Activated T-cell treated with anti-CD3 and anti-CD28 coated beads, Interleukin-2, amount 50 U/mL, for 24 hours (primary cell): ENCODE measurements around the gene KLRF1.

Source experiments
- DNase-seq: peaks from one replicate; pipeline ENCODE4 v3.0.0-alpha.2; 2020
- H3K27ac Mint-ChIP-seq: 2 replicates; pipeline ENCODE4 v1.8.0; 2020; ENCODE audit warnings: mild to moderate bottlenecking, mixed read lengths
- H3K27me3 Mint-ChIP-seq: 2 replicates; pipeline ENCODE4 v1.8.0; 2020; ENCODE audit warnings: mixed read lengths
- H3K36me3 Mint-ChIP-seq: 2 replicates; pipeline ENCODE4 v1.8.0; 2020; ENCODE audit warnings: low read depth, mixed read lengths
- H3K4me1 Mint-ChIP-seq: 2 replicates; pipeline ENCODE4 v1.8.0; 2020; ENCODE audit warnings: low read depth, mixed read lengths
- H3K4me3 Mint-ChIP-seq: 2 replicates; pipeline ENCODE4 v1.8.0; 2020; ENCODE audit warnings: mild to moderate bottlenecking, moderate library complexity, mixed read lengths
- H3K9me3 Mint-ChIP-seq: 2 replicates; pipeline ENCODE4 v1.8.0; 2020; ENCODE audit warnings: mixed read lengths

Gene KLRF1, protein sequence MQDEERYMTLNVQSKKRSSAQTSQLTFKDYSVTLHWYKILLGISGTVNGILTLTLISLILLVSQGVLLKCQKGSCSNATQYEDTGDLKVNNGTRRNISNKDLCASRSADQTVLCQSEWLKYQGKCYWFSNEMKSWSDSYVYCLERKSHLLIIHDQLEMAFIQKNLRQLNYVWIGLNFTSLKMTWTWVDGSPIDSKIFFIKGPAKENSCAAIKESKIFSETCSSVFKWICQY

DNA sequence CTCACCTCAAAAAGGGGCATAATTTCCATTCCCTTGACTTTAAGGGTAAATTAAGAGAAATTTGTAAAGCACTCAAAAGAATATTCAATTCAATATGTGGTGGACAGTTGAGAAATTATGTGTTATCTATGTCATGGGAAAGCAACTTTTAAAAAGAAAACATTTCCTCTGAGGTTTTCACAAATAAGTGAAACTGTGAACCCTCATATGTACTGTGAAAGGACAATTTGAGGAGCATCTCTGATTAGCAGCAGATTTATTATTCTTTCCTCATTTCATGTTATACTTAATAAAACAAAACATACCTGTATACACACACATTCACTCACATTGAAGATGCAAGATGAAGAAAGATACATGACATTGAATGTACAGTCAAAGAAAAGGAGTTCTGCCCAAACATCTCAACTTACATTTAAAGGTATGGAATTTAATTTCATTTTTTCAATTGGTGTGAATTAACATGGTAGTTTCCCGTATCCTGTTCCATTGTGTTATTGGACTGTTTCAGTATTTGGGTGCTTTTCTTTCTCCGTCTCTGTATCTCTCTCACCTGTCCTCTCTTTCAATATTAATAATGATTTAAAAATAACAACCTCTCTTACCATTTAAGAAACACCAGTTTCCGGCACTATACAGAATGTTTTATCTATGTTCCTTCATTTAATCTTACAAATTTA, at the start of gene KLRF1:
Gene KLRF1 (plus strand): TSS at position 273 of the 680 bp plus-strand sequence. CDS start 64 bp downstream, at position 337.
- no peak for DNase-seq
- H3K27ac Mint-ChIP-seq, result no peak within 1 kb of the TSS
- H3K36me3 Mint-ChIP-seq, result no peaks in the 10 kb centered on the region
- H3K4me1 Mint-ChIP-seq, result no peaks in the 10 kb centered on the region
- H3K4me3 Mint-ChIP-seq, result no peak within 1 kb of the TSS
- H3K27me3 Mint-ChIP-seq, result peaks cover 4% of the 10 kb centered on the region
- no peaks in the 10 kb centered on the region for H3K9me3 Mint-ChIP-seq

DNA sequence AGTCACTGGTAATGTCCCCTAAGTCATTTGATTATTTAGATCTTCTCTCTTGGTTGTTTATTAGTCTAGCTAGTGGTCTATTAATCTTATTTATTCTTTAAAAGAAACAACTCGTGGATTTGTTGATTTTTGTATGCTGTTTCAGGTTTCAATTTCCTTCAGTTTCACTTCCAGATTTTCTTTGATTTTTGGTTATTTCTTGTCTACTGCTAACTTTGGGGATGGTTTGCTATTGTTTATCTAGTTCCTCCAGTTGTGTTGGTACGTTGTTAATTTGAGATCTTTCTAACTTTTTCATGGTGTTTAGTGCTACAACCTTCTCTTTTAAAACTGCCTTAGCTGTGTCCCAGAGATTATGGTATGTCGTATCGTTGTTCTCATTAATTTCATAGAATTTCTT, 48.1 kb upstream of the KLRF1 start:
- no peak overlapping the region for H3K4me3 Mint-ChIP-seq
- no peaks in the 10 kb centered on the region for H3K36me3 Mint-ChIP-seq
- H3K9me3 Mint-ChIP-seq, result peaks cover 3% of the 10 kb centered on the region
- no peak overlapping the region for H3K27ac Mint-ChIP-seq
- H3K4me1 Mint-ChIP-seq, result peaks cover 82% of the 10 kb centered on the region
- DNase-seq, result no peak
- no peaks in the 10 kb centered on the region for H3K27me3 Mint-ChIP-seq

DNA sequence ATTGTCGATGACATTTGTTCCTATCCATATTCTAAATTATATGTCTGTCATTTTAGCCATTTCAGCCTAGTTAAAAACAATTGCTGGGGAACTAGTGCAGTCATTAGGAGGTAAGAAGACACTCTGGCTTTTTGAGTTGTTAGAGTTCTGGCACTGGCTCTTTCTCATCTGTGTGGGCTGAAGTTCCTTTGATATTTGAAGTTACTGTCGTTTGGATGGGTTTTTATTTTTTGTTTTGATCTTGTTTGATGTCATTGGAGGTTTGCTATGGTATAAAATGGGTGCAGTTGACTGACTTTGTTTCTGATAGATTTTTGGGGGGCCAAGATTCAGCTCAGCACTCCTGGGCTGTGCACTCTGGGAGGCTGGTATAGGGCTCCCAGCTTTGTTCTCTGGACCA, 45.9 kb upstream of the KLRF1 start:
- H3K4me3 Mint-ChIP-seq, result no peak overlapping the region

DNA sequence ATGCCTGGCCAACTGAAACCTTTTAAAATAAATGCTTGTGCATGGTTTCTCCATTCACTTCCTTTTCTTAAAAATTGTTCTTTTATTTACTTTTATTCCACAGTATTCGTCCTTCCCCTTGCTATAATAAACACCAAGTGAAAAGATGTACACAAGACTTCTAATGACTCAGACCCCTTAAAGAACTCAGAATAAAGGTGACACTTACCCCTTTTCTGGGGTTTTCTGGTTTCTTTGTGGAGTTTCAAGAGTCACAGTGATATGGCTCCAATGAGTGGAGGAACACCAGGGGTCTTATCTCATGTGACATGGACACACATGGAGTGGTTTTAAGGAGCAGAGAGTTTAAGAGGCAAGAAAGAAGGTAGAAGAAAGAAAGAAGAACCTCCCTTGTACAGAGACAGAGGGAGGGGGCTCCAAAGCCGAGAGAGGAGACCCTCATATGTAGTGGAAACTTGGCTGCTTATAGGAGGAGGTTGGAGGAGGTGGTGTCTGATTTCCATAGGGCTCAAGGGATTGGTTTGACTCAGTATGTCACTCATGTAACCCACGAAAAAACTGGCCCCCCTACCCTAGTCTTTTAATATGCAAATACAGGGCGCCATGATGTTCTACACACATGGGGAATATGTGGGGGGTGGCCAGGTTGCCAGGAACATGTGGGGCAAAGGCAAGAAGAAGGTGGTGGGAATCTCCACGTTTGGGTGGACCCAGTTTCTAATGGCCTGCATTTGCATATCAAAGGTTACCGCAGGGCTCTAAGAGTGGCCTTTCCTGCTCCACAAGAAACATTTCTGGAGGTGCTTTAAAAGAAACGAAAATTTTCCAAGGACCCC, 44.5 kb upstream of the KLRF1 start:
- DNase-seq, result no peak
- Mint-ChIP-seq H3K27me3 (no peaks in the 10 kb centered on the region), H3K27ac (peak overlapping the region; percentile 57), H3K4me3 (no peak overlapping the region), H3K36me3 (no peaks in the 10 kb centered on the region), H3K4me1 (peaks cover 68% of the 10 kb centered on the region), H3K9me3 (peaks cover 3% of the 10 kb centered on the region)

More for the DNA sequence above, 45.9 kb upstream of the KLRF1 start:
- peaks cover 3% of the 10 kb centered on the region for H3K9me3 Mint-ChIP-seq
- no peak for DNase-seq
- peaks cover 69% of the 10 kb centered on the region for H3K4me1 Mint-ChIP-seq
- H3K27me3 Mint-ChIP-seq, result no peaks in the 10 kb centered on the region
- no peaks in the 10 kb centered on the region for H3K36me3 Mint-ChIP-seq
- H3K27ac Mint-ChIP-seq, result peak overlapping the region; percentile 9

DNA sequence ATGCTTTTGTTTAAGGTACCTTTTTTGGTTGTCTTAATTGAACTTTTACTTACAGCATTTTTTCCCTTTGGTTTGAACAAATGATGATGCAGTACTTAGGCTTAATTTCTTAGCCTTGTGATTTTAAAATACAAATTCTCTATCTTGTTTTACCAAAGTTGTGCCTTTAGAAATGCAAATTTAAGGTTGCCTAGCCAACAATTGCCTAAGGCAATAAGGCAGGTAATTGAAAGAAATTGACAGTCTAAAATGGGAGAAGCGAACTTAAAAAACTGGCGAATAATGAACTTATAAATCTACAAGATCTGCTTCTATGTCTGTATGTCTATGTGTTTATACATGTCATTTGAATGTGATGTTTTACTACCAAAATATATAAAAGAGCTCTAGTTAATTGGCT, 43.0 kb upstream of the KLRF1 start:
- H3K9me3 Mint-ChIP-seq, result peaks cover 4% of the 10 kb centered on the region
- no peak overlapping the region for H3K4me3 Mint-ChIP-seq
- H3K36me3 Mint-ChIP-seq, result no peaks in the 10 kb centered on the region
- H3K4me1 Mint-ChIP-seq, result peaks cover 63% of the 10 kb centered on the region
- H3K27me3 Mint-ChIP-seq, result no peaks in the 10 kb centered on the region
- no peak for DNase-seq
- H3K27ac Mint-ChIP-seq, result no peak overlapping the region

DNA sequence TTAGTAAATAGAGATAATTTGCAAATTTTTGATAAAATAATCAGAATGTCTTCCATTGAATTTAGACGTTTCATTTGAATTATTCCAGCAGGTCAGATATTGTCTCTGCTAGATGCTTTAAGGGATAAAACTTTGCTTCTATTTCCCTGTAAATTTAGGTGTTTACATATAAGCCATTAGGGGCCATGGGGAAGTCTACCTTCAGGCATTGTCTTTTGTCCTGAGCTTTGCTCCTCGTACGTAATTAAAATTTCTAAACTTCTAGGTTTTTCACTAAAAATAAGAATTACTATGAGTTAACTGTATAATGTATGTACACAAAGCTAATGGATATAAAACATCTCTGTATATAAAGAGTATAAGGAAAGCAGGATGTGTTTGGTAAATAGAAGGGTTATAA, 42.5 kb upstream of the KLRF1 start:
- Mint-ChIP-seq H3K27ac (no peak overlapping the region), H3K36me3 (no peaks in the 10 kb centered on the region), H3K9me3 (peaks cover 9% of the 10 kb centered on the region), H3K27me3 (no peaks in the 10 kb centered on the region), H3K4me3 (no peak overlapping the region), H3K4me1 (peaks cover 61% of the 10 kb centered on the region)
- no peak for DNase-seq

DNA sequence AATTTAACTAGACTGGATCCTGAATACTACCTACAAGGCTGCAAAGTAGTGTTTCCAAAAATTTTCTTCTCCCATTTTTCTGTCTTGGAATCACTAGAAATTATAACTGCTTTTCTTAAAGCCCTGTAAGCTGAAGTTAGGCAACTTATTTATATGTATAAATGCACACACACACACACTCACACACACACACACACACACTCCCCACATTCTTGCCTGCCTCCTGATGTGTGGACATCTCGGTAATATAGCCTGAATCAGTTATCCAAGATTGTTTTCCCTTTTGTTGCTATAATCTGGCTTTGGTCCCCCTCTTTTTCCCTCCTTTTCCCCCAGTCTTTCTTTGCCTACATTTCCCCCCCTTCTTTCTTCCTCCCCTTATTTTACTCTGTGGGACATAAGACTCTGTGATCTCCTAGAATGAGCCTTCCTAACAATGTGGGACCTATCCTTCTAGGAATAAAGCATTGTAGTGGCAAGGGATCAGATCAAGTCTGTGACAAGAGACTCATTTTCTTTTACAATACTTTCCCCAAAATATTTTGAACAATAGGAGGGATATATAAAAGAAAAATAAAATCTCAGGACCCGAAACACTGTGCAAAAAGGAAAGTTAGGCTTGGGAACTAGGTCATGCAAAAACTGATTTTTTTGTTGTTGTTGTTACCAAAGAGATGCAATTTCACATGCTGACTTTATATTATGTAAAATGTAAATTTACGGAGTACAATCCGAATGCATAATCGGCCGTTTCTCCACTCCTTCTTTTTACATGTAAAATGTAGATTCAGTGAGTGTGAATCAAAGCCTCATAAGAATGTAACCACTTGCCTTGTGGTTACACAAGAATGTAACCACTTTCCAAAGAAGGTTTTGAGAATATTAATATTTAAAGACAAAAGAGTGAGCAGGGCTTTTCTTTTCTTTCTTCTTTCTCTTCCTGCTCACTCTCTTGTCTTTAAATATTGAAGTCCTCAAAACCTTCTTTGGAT, 40.3 kb upstream of the KLRF1 start:
- DNase-seq, result no peak
- Mint-ChIP-seq H3K4me1 (peaks cover 59% of the 10 kb centered on the region), H3K9me3 (peaks cover 13% of the 10 kb centered on the region), H3K36me3 (no peaks in the 10 kb centered on the region), H3K27me3 (no peaks in the 10 kb centered on the region), H3K4me3 (peak overlapping the region; percentile 40), H3K27ac (no peak overlapping the region)

DNA sequence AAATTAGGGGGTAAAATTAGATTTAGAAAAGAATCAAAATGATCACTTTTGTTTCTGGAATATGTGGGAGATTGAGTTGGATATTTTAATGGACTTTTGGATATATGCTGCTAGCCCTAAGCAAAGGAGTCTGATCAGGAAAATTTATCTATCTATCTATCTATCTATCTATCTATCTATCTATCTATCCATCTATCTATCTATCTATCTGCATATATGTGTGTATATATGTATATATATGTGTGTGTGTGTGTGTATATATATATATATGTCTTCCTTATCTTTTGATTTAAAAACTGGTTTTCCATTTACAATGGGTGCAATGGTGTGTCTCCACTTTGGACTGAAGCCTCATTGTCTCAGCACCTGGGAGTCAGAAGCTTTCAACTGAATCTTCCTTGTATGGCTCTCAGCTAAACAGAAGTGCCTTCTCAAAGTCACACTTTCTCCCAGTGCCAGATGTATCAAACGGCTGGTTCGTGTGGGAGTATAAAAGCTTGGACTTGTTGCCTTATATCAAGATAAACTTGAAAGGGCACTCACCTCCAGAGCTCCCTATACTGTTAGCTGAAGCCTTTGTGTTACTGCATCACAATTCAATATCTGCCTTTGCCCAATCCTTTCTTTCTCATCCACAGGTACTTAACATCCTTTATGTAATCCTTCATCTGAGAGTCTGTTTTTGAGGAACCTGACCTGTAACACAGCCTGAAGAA, 34.9 kb upstream of the KLRF1 start:
- Mint-ChIP-seq H3K4me1 (peaks cover 83% of the 10 kb centered on the region), H3K27me3 (no peaks in the 10 kb centered on the region), H3K36me3 (no peaks in the 10 kb centered on the region), H3K4me3 (peak overlapping the region; percentile 68), H3K27ac (peak overlapping the region; percentile 96), H3K9me3 (peaks cover 10% of the 10 kb centered on the region)
- DNase-seq, result no peak

DNA sequence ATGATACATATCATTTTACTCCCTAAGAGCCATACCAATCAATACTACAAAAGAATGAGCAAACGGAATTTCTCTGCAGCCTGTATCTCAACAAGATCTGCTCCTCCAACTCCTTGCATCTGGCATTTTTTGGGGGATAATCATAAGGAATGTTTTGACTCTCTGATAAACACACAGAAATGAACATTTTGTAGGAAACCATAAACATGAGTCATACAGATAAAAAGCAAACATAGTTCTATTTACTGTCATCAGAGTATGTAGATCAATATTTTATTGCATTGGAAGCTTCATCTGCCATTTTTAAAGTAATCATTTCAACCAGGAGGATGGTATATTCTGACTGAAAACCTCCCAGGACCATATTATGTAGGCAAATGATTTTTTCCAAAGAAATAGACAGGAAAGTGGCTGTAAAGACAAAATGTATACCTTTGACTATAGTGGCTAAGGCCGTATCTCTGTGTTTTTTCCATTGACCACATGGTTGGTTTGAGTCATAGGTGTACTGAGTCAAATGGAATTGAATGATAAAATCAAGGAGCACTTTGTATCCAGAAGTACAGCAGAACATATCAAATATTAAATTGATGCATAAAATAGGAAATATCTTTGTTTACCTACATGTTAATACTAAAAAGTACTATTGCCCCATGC, 34.2 kb upstream of the KLRF1 start:
- Mint-ChIP-seq H3K27ac (peak overlapping the region; percentile 96), H3K9me3 (peaks cover 10% of the 10 kb centered on the region), H3K36me3 (no peaks in the 10 kb centered on the region), H3K4me1 (peaks cover 81% of the 10 kb centered on the region), H3K27me3 (no peaks in the 10 kb centered on the region), H3K4me3 (peak overlapping the region; percentile 68)
- no peak for DNase-seq

DNA sequence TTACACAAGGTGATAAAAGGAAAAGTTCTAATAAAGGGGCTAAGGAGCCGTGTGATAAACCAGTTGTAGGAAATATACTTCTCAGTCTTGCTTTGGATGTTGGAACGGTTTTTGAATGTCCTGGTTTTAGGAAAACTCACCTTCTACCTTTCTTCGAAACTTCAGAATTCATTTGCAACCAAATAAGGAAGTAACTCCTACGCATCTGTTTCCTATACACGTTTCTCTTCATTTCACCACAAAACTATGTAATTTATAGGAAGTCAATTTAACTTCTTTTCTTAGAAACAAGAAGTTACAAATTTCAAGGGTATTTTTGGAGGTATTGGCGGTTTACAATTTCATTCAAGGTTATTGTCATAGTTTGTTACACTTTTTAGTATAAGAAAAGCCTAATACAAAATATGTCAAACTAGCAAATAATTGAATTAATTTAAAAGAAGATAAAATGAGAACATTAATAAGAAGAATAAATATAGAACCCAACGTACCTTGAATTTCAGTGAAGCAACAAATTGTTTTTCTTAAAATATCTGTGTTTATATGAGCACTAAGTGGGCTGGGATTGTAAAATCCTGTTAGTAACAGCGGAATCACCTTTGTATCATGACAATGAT, 33.4 kb upstream of the KLRF1 start:
- peak overlapping the region; percentile 96 for H3K27ac Mint-ChIP-seq
- no peak for DNase-seq
- peaks cover 79% of the 10 kb centered on the region for H3K4me1 Mint-ChIP-seq
- H3K36me3 Mint-ChIP-seq, result no peaks in the 10 kb centered on the region
- peaks cover 10% of the 10 kb centered on the region for H3K9me3 Mint-ChIP-seq
- peak overlapping the region; percentile 68 for H3K4me3 Mint-ChIP-seq
- H3K27me3 Mint-ChIP-seq, result no peaks in the 10 kb centered on the region

DNA sequence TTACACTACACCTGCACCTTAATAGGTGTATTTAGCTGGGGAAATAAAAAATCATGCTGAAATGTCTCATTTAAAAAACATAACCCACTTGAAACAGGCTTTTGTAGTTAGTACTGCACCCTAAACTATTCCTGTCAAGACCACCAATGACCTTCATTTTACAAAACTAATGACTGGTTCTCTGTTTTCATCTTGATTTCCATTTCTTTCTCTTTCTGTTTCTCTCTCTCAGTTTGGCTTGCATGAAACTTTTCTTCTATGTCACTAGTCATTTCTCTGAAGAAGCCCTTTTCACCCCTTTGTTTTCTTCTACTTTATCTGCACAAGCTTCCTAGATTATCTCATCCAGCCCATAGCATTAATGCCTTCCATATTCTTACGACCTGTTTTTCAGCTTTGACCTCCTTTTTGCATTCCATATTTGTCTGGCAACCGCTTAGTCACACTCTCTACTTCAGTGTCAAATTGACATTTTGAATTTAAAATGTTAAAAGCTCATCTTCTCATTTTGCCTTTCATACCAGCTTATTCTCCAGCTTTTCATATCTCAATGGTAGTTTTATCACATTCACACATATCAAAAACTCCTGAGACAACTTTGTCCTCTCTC, 32.7 kb upstream of the KLRF1 start:
- H3K9me3 Mint-ChIP-seq, result peaks cover 6% of the 10 kb centered on the region
- no peaks in the 10 kb centered on the region for H3K27me3 Mint-ChIP-seq
- peak overlapping the region; percentile 96 for H3K27ac Mint-ChIP-seq
- peak overlapping the region; percentile 68 for H3K4me3 Mint-ChIP-seq
- DNase-seq, result no peak
- H3K4me1 Mint-ChIP-seq, result peaks cover 74% of the 10 kb centered on the region
- no peaks in the 10 kb centered on the region for H3K36me3 Mint-ChIP-seq

DNA sequence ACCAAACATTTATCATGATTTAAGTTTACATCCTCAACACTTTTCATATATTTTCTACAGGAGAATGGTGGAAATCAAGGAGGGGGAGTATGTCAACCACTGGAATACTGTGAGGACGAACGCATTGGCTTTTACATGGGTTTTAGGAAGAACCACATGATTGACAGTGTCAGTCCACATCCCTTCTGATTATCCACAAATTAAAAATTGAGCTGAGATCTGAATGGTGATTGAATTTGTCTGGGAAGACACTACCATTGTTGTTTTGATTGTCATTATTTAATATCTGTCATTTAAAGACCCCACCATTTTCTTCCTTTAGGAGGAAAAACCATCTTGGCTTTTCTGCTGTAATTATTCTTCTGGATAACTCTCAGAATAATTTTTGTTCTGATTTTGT, 31.3 kb upstream of the KLRF1 start:
- Mint-ChIP-seq H3K36me3 (no peaks in the 10 kb centered on the region), H3K9me3 (no peaks in the 10 kb centered on the region), H3K27me3 (no peaks in the 10 kb centered on the region), H3K4me3 (peak overlapping the region; percentile 68), H3K27ac (peak overlapping the region; percentile 96), H3K4me1 (peaks cover 67% of the 10 kb centered on the region)
- DNase-seq, result no peak
